Measurements from ENCODE around the gene NFATC1.

DNA sequence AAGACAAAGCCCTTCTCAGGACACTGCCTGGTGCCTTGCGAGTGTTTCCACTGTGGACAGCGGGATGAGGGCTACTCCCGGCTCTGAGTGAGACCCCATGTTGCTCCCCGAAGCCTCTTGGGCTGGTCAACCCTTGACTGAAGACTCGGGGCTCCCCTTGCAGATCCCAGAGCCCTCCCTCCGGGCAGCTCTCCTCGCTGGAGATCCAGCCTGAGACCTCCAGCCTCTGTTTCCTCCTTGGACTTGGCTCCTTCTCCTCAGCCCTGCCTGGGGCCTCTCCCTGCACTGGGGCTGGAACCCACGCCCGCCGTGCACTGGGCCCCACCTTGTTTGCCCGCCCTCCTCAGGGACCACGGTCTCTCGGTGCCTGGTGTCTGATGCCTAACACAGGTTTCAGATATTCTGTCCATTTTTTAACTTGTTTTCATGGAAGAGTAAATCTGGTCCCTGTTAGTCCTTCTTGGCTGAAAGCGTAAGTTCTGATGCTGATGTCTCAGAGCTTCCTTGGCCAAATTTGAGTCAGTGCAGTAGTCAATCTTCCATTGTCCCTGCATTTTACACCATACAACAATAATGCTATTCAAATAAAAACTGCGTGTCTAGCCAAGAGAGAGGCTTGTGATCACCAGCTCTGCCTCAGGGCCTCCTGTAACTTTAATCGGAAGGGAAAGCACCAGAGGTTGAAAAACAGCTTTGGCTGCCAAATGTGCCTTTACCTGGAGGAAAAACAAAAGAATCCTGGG, 144.6 kb downstream of the NFATC1 start:
- TF ChIP-seq, protein P1, sequence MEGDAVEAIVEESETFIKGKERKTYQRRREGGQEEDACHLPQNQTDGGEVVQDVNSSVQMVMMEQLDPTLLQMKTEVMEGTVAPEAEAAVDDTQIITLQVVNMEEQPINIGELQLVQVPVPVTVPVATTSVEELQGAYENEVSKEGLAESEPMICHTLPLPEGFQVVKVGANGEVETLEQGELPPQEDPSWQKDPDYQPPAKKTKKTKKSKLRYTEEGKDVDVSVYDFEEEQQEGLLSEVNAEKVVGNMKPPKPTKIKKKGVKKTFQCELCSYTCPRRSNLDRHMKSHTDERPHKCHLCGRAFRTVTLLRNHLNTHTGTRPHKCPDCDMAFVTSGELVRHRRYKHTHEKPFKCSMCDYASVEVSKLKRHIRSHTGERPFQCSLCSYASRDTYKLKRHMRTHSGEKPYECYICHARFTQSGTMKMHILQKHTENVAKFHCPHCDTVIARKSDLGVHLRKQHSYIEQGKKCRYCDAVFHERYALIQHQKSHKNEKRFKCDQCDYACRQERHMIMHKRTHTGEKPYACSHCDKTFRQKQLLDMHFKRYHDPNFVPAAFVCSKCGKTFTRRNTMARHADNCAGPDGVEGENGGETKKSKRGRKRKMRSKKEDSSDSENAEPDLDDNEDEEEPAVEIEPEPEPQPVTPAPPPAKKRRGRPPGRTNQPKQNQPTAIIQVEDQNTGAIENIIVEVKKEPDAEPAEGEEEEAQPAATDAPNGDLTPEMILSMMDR (IDR thresholded peaks at IDR 0.05) = no peak
- no peak for TF ChIP-seq JUNB (IDR thresholded peaks at IDR 0.05)
